HG02885 (cell line): ENCODE measurements around the gene TPRX1.
A peak's percentile ranks its signal among the peaks of the same experiment; 100 is the strongest.
"Not testable (repeated sequence)": the region's sequence is repeated elsewhere in the genome, so short reads cannot be mapped to it uniquely, and the experiment has no call there.

Experiments
- ATAC-seq: cut with Tn5 transposase; IDR thresholded peaks from one replicate; pipeline ENCODE4 v1.9.1; 2021; ENCODE audit warnings: mild to moderate bottlenecking; ENCODE audit not compliant: unreplicated experiment, poor library complexity

Gene TPRX1

DNA sequence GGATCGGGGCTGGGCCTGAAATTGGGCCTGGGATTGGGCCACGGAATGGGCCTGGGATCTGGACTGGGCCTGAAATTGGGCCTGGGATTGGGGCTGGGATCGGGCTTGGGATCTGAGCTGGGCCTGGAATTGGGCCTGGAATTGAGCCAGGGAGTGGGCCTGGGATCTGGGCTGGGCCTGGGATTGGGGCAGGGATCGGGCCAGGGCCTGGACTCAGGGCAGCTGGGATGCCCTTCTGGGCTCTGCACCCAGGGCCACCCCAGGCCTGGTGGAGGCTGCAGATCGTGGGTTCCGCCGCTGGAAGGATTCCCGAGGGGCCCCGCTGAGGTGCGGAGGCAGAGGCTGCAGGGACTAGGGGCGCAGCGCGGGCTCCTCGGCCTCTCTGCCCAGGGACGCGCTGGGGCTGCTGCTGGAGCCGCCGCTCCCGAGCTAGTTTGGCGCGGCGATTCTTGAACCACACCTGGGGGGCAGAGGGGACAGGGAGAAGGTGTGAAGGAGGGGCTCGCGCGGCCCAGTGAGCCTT lies 1.8 kb downstream of the TPRX1 start:
- ATAC-seq = no peak

DNA sequence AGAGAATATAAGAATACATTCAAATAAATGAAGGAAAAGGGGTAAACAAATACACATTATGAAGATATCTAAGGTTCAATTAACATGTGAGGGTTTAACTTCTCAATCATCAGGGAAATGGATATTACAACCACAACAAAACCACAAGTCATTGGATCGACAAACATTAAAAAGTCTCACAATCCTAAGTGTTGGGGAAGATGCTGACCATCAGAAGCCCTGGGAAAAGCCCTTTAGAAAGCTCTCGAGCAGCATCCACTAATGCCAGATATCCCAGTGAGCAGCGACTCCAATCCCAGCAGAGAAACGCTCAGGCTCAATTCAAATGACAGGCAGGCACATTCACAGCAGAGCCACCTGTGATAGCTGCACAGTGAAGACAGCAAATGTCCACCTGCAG lies 3.1 kb downstream of the TPRX1 start:
- ATAC-seq = no peak

DNA sequence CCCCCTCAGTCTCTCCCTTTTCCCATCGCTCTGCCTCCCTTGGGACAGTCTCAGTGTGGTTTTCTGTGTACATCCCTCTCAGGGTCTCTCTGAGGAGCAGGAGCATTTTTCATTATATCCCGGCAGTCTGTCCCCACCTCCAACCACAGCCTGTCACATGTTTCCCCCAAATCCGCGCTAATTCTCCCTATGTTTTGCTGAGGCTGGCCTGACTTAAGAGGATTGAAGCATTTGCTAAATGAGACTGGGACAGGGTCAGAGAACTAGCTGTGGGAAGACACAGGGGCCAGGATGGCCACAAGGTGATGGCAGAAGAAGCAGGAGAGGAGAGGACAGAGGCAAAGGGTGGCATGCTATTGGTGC lies 5.5 kb downstream of the TPRX1 start:
- ATAC-seq = no peak

GRCh38 chr19:47797996-47798903 lies 6.1 kb downstream of the TPRX1 start:
- no peak for ATAC-seq

DNA sequence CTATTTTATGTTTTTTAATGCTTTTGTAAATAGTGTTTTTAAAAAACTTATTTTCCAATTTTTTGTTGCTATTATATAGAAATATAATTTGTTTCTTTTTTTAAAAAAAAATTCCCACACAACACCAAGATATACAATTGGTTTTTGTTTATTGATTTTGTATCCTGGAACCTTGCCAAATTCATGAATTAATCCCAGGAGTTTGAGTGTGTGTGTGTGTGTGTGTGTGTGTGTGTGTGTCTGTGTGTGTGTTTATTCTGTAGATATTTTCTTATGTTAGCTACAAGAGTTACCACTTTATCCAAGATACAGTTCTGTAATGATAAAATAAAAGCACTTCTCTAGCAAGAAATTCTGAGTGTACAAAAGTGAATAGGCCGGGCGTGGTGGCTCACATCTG lies 7.6 kb downstream of the TPRX1 start:
- ATAC-seq = no peak

- no peak for ATAC-seq
These were observed 9.8 kb downstream of the TPRX1 start for GRCh38 chr19:47794526-47794925.

- ATAC-seq = no peak
These were observed 11.7 kb downstream of the TPRX1 start for GRCh38 chr19:47792616-47793015.

DNA sequence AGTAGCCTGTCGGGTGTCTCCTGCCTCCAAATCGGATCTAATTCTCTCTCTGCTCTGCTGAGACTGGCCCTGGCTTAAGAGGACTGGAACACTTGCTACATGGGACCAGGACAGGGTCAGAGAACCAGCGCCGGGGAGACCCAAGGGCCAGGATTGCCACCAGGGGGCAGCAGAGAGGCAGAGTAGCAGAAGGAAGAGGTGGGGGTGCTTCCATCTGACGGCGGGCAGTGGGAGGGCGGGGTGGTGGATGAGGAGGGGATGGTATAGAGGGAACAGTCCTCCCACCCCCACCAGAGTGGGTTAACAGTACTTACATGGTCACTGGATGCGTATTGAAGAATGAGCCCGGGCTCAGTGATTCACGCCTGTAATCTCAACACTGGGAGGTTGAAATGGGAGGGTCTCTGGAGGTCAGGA lies 13.9 kb downstream of the TPRX1 start:
- ATAC-seq = no peak

- not testable (repeated sequence) for ATAC-seq
These were observed 14.5 kb downstream of the TPRX1 start for GRCh38 chr19:47789811-47790210.

DNA sequence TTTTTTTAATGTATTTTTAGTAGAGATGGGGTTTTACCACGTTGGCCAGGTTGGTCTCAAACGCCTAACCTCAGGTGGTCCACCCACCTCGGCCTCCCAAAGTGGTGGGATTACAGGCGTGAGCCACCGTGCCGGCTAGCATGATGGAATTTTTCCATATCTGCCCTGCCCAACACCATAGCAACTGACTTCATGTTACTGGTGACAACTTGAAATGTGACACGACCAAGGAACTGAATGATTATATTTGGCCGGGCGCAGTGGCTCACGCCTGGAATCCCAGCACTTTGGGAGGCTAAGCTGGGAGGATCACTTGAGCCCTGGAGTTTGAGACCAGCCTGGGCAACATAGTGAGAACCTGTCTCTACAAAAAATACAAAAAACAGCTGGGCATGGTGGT lies 17.0 kb downstream of the TPRX1 start:
- ATAC-seq = not testable (repeated sequence)

GRCh38 chr19:47786566-47786965 lies 17.8 kb downstream of the TPRX1 start:
- ATAC-seq = no peak

- no peak for ATAC-seq
These were observed 22.6 kb downstream of the TPRX1 start for GRCh38 chr19:47781590-47782262.

- no peak for ATAC-seq
These were observed 24.2 kb downstream of the TPRX1 start for GRCh38 chr19:47780215-47780551.

GRCh38 chr19:47779524-47780214 lies 24.7 kb downstream of the TPRX1 start:
- ATAC-seq = no peak

- ATAC-seq = no peak
These were observed 25.4 kb downstream of the TPRX1 start for GRCh38 chr19:47778954-47779351.

DNA sequence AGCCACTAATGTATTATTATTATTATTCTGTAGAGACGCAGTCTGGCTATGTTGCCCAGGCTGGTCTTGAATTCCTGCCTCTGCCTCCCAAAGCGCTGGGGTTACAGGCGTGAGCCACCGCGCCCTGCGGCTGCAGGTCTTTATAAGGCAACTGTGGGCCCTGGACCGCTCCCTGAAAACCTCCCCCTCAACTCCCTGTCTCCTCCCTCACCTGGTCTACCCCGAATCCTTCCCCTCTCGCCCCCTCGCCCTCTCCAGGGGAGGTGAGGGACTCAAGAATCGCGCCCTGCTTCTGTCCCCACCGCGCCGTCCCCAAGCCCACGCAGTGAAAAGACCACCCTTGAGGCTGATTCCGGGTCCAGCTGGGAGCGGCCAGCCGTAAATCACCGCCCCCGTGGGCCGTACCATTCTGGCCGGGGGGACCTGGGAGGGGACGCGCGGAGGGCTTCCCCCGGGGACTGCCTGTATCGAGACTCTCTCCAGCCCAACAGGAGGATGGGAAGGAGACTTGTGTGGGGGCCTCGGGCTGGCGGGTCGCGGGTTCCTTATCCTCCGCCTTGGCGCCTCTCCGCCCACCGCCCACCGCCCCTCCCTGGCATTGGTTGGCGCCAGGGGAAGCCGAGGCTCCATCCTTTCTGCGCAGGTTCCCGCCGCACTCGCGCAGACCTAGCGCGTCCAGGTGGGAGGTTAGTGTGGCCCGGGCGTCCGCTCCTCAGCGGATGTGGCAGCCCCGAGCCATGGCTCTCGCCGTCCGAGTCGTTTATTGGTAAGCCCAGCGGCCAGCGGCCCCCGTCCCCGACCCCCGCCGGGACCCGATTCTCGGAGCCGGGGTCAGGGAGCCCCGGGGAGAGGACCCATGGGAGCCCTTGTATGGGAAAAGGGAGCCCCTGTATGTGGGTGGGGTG lies 26.1 kb downstream of the TPRX1 start, which contains the start of gene SELENOW:
Gene SELENOW, plus strand, starts transcription at position 655 of the 905 bp plus-strand sequence. Its CDS starts 83 bp downstream, at position 738.
- peak; percentile 83 for ATAC-seq

DNA sequence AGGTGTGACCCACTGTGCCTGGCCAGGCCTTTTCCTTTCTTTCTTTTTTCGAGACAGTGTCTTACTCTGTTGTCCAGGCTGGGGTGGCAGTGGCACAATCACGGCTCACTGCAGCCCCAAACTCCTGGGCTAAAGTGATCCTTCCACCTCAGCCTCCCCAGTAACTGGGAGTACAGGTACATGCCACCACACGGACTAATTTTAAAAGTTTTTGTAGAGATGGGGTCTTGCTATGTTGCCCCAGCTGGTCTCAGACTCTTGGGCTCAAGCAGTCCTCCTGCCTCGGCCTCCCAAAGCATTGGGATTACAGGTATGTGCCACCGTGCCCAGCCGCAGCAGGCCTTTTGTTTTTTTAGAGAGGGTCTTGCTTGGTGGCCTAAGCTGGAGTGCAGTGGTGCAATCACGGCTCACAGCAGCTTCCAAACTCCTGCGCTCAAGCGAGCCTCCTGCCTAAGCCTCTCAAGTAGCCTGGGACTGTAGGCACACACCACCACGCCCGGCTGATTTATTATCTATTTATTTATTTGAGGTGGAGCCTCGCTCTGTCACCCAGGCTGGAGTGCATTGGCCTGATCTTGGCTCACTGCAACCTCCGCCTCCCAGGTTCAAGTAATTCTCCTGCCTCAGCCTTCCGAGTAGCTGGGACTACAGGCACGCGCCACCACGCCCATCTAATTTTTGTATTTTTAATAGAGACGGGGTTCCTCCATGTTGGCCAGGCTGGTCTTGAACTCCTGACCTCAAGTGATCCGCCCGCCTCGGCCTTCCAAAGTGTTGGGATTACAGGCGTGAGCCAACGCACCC lies 26.9 kb downstream of the TPRX1 start:
- ATAC-seq = not testable (repeated sequence)

DNA sequence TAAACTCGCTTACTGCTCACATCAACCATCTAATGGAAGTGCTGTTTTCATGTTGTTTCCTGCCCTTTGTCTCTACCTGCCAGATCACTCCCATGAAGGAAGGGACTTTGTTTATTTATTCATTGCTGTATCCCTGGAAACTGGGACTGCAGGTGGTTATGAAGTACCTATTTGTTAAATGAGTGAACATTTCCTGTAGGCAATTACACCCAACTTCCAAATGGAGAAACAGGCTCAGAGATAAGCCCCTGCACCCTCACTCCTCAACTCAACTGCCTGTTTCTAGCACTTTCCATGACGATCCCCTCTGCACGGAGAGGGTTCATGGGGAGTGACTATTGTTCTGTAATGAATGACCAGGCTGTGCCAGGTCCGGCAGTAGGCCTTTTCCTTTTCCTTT lies 27.8 kb downstream of the TPRX1 start:
- no peak for ATAC-seq

DNA sequence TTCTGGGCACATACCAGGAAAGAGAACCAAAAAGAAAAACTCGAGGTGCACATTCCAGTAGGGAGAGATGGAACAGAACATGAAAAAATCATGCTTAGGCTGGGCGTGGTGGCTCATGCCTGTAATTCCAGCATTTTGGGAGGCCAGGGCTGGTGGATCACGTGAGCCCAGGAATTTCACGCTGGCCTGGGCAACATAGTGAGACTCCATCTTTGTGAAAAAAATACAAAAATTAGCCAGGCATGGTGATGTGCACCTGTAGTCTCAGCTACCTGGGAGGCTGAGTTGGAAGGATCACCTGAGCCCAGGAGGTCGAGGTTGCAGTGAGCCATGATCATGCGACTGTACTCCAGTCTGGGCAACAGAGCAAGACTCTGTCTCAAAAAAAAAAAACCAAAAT lies 33.1 kb downstream of the TPRX1 start:
- ATAC-seq = not testable (repeated sequence)
